ENCODE measurements around the gene FAM78A.

- TF ChIP-seq REST (IDR thresholded peaks at IDR 0.05; ENCODE audit: insufficient read depth in 1 of 2, low read depth in 2 of 2, low read length in 2 of 2) (no peak), POLR2AphosphoS5 (IDR thresholded peaks at IDR 0.05; ENCODE audit: low read depth, low read length) (no peak), TAF1 (IDR thresholded peaks at IDR 0.05; ENCODE audit: borderline replicate concordance, insufficient read depth, low read length) (no peak)
Observed at GRCh38 chr9:131238402-131239021, 37.8 kb downstream of the FAM78A start.

All from PFSK-1 (cell line).